Brain microvascular endothelial cell (primary cell): ENCODE measurements around the gene EAF2.

Experiments
- DNase-seq: peaks from one replicate; pipeline ENCODE4 v3.0.0-alpha.2; 2020
- H3K27ac ChIP-seq: fragments of 250-450 bp; sonication (Bioruptor Pico); 2 replicates; pipeline ENCODE4 v1.5.1; 2020; ENCODE audit warnings: mild to moderate bottlenecking, moderate library complexity
- H3K27me3 ChIP-seq: fragments of 250-450 bp; sonication (Bioruptor Pico); replicated peaks from 2 replicates; pipeline ENCODE4 v1.5.1; 2020; ENCODE audit warnings: mild to moderate bottlenecking
- H3K36me3 ChIP-seq: fragments of 250-450 bp; sonication (Bioruptor Pico); replicated peaks from 2 replicates; pipeline ENCODE4 v1.5.1; 2020; ENCODE audit warnings: mild to moderate bottlenecking
- H3K4me3 ChIP-seq: 2 replicates; pipeline ENCODE4 v1.5.1; 2011; ENCODE audit warnings: low read depth, mild to moderate bottlenecking, control low read depth, low read length, moderate library complexity
- CTCF ChIP-seq: IDR thresholded peaks from 2 replicates; pipeline ENCODE4 v1.5.1; 2011; ENCODE audit warnings: low read depth, mild to moderate bottlenecking, moderate library complexity, low read length, control low read depth, inconsistent platforms; ENCODE audit errors: missing control alignments
- in situ Hi-C: cut with HindIII; loops from 2 replicates; pipeline ENCODE4 v1.10.0; 2017; ENCODE audit warnings: low sequenced_read_pairs, low pct_ligation_motif_present

The EAF2 gene

GRCh38 chr3:121821421-121822199, 13.4 kb upstream of the EAF2 start:
- no peak for TF ChIP-seq CTCF

GRCh38 chr3:121822973-121823372, 12.0 kb upstream of the EAF2 start:
- no peaks in the 10 kb centered on the region for H3K27me3 ChIP-seq
- H3K36me3 ChIP-seq: peaks cover 5% of the 10 kb centered on the region
- in situ Hi-C loops: no loop called here
- H3K27ac ChIP-seq: no peak overlapping the region
- H3K4me3 ChIP-seq: no peak overlapping the region
- TF ChIP-seq CTCF: no peak
- no peak for DNase-seq

More at GRCh38 chr3:121821421-121822199, 13.4 kb upstream of the EAF2 start:
- Histone ChIP-seq H3K27ac (peak overlapping the region; percentile 60), H3K36me3 (no peaks in the 10 kb centered on the region), H3K4me3 (no peak overlapping the region), H3K27me3 (no peaks in the 10 kb centered on the region)
- in situ Hi-C loops: no loop called here
- peak; percentile 11 for DNase-seq

- Histone ChIP-seq H3K27me3 (no peaks in the 10 kb centered on the region), H3K36me3 (no peaks in the 10 kb centered on the region), H3K27ac (peak overlapping the region; percentile 25), H3K4me3 (peak overlapping the region; percentile 83)
- peak; percentile 16 for DNase-seq
- in situ Hi-C loops: no loop called here
- no peak for TF ChIP-seq CTCF
Measured at GRCh38 chr3:121834157-121834670, 795 bp upstream of the EAF2 start.

- Histone ChIP-seq H3K27me3 (no peaks in the 10 kb centered on the region), H3K27ac (no peak overlapping the region), H3K4me3 (peak overlapping the region; percentile 83), H3K36me3 (no peaks in the 10 kb centered on the region)
- in situ Hi-C loops: no loop called here
- TF ChIP-seq CTCF: no peak
- DNase-seq: no peak
Measured at GRCh38 chr3:121835465-121835801, 424 bp downstream of the EAF2 start.

- no peak overlapping the region for H3K4me3 ChIP-seq
- no peak for DNase-seq
Measured at GRCh38 chr3:121836064-121836463, 1.1 kb downstream of the EAF2 start.

More at GRCh38 chr3:121836064-121836463, 1.1 kb downstream of the EAF2 start:
- in situ Hi-C loops: no loop called here
- no peaks in the 10 kb centered on the region for H3K36me3 ChIP-seq
- TF ChIP-seq CTCF: no peak
- no peak overlapping the region for H3K27ac ChIP-seq
- no peaks in the 10 kb centered on the region for H3K27me3 ChIP-seq
